K562 (cell line): Measurements from ENCODE around the gene TNNT1. TPM values are rescaled to one million over a fixed set of nuclear protein-coding genes. Genes with fewer than 3 reads are reported as not detected.
A peak's percentile ranks its signal among the peaks of the same experiment; 100 is the strongest.

Experiments
- ATAC-seq: fragments of 200-7000 bp; cut with Tn5 transposase; 3 replicates; pipeline ENCODE4 v1.9.1; 2020; ENCODE audit warnings: moderate library complexity
- BruUV-seq: library from RNA; stranded (reverse); fragments of 400-500 nt; replicated peaks from 2 replicates; lab custom pipeline; 2021; lab: Mats Ljungman, UMichigan
- CTCF ChIA-PET: fragments of 300-600 bp; formaldehyde crosslinking; extraction: SDS; loops from one replicate; lab custom pipeline; 2021; ENCODE audit warnings: low intra/inter-chr PET ratio; lab: Yijun Ruan, JAX
- POLR2A ChIA-PET: fragments of 300-600, 350-650 bp; sonication (Branson Sonifier 250); formaldehyde crosslinking; extraction: SDS; loops from one replicate; lab custom pipeline; 2021; ENCODE audit warnings: antibody characterized with exemption, inconsistent platforms; lab: Yijun Ruan, JAX
- DNase-seq, 4 experiments: peaks; one replicate each; pipeline versions ENCODE4 v3.0.0 to v3.0.0-alpha.2; 2011 to 2018; ENCODE audit warnings: low spot score in 3 of 4, mixed read lengths in 3 of 4; ENCODE audit errors: extremely low read depth in 1 of 4
- FAIRE-seq: peaks from 2 replicates; lab custom pipeline; 2011; peaks lifted over from hg19 to GRCh38; lab: Jason Lieb, UNC
- H2AFZ ChIP-seq: 2 replicates; pipeline ENCODE4 v1.6.0; 2011; ENCODE audit warnings: low read depth, low read length, control low read depth, inconsistent platforms
- H3K27ac ChIP-seq: fragments of 200-600 bp; 3 replicates; pipeline ENCODE4 v1.8.0; 2011; ENCODE audit warnings: low read depth, mild to moderate bottlenecking, control low read depth, inconsistent platforms, low read length, moderate library complexity, mixed read lengths; ENCODE audit errors: extremely low read depth
- H3K27me3 ChIP-seq, 2 experiments: fragments of 300-600 bp in 1 of 2; 2 replicates in 1 of 2; 3 replicates in 1 of 2; pipeline versions ENCODE4 v1.6.0 to v1.8.0; 2011; ENCODE audit warnings: inconsistent platforms in 2 of 2, low read length in 2 of 2, mild to moderate bottlenecking in 1 of 2, mixed read lengths in 1 of 2, moderate library complexity in 1 of 2; ENCODE audit not compliant: control insufficient read depth in 2 of 2, insufficient read depth in 2 of 2
- H3K36me3 ChIP-seq: fragments of 300-600 bp; 3 replicates; pipeline ENCODE4 v1.8.0; 2011; ENCODE audit warnings: mild to moderate bottlenecking, low read length, inconsistent platforms; ENCODE audit not compliant: control insufficient read depth, insufficient read depth
- H3K4me1 ChIP-seq, 2 experiments: fragments of 200-600 bp in 1 of 2; replicated peaks in 1 of 2; 2 replicates in 1 of 2; 3 replicates in 1 of 2; pipeline versions ENCODE4 v1.5.1 to v1.8.0; 2011; ENCODE audit warnings: inconsistent platforms in 2 of 2, low read length in 2 of 2, mild to moderate bottlenecking in 1 of 2, mixed read lengths in 1 of 2, moderate library complexity in 1 of 2; ENCODE audit not compliant: control insufficient read depth in 2 of 2, insufficient read depth in 2 of 2
- H3K4me2 ChIP-seq: 2 replicates; pipeline ENCODE4 v1.6.1; 2011; ENCODE audit warnings: low read length, control low read depth, inconsistent platforms, mixed read lengths; ENCODE audit not compliant: insufficient read depth
- H3K4me3 ChIP-seq: fragments of 200-600 bp; sonication (generic), shearing (Covaris generic); 2 replicates; pipeline ENCODE4 v1.5.1; 2016; ENCODE audit warnings: control low read depth, inconsistent platforms
- H3K79me2 ChIP-seq: fragments of 200-600 bp; 3 replicates; pipeline ENCODE4 v1.8.0; 2011; ENCODE audit warnings: low read length, inconsistent platforms; ENCODE audit not compliant: control insufficient read depth, insufficient read depth
- H3K9ac ChIP-seq, 2 experiments: 2 replicates each; pipeline versions ENCODE4 v1.6.0 to v1.6.1; 2011; ENCODE audit warnings: low read depth in 2 of 2, low read length in 2 of 2, control low read depth in 1 of 2, inconsistent platforms in 1 of 2, mild to moderate bottlenecking in 1 of 2, mixed read lengths in 1 of 2; ENCODE audit not compliant: insufficient read depth in 1 of 2
- H3K9me1 ChIP-seq: one replicate; pipeline ENCODE4 v1.6.0; 2011; ENCODE audit warnings: inconsistent platforms, mild to moderate bottlenecking, low read length, moderate library complexity; ENCODE audit not compliant: control insufficient read depth, insufficient read depth
- H3K9me3 ChIP-seq: replicated peaks from 2 replicates; pipeline ENCODE4 v1.5.1; 2011; ENCODE audit warnings: low read depth, low read length, inconsistent platforms; ENCODE audit not compliant: control insufficient read depth, insufficient read depth
- H4K20me1 ChIP-seq: replicated peaks from 2 replicates; pipeline ENCODE4 v1.6.1; 2011; ENCODE audit warnings: low read length, inconsistent platforms, mixed read lengths; ENCODE audit not compliant: control insufficient read depth, insufficient read depth
- ATF1 ChIP-seq, 2 experiments: fragments of 450-650 bp in 1 of 2; IDR thresholded peaks; 2 replicates each; pipeline ENCODE4 v1.6.1; 2016; ENCODE audit warnings: missing compliant biosample characterization in 1 of 2, missing genetic modification characterization in 1 of 2
- CREB3L1 ChIP-seq: fragments of 450-650 bp; IDR thresholded peaks from 2 replicates; pipeline ENCODE4 v1.6.1; 2014; ENCODE audit warnings: low read depth, mild to moderate bottlenecking, moderate library complexity, borderline replicate concordance
- CREM ChIP-seq: IDR thresholded peaks from 2 replicates; pipeline ENCODE4 v1.6.1; 2014; ENCODE audit warnings: antibody characterized with exemption, low read depth
- HCFC1 ChIP-seq: IDR thresholded peaks from 2 replicates; pipeline ENCODE4 v1.6.1; 2012; ENCODE audit warnings: low read depth, low read length, improper control_type of control experiment
- MBD2 ChIP-seq: sonication (generic); IDR thresholded peaks from 2 replicates; pipeline ENCODE4 v1.6.1; 2016; ENCODE audit warnings: low read depth, borderline replicate concordance
- RBM15 ChIP-seq: fragments of 200-400 bp; formaldehyde crosslinking; IDR thresholded peaks from 2 replicates; pipeline ENCODE4 v1.6.1; 2018; ENCODE audit warnings: mild to moderate bottlenecking, low read length, moderate library complexity; ENCODE audit not compliant: insufficient read depth
- SIX5 ChIP-seq, 2 experiments: IDR thresholded peaks; 2 replicates each; pipeline ENCODE4 v1.6.1; 2011; ENCODE audit warnings: low read length in 2 of 2, borderline replicate concordance in 1 of 2, low read depth in 1 of 2, mild to moderate bottlenecking in 1 of 2, moderate library complexity in 1 of 2; ENCODE audit not compliant: insufficient read depth in 1 of 2
- ZNF764 ChIP-seq: fragments of 250-450 bp; sonication (Bioruptor Pico); IDR thresholded peaks from 2 replicates; pipeline ENCODE4 v1.4.0; 2020; ENCODE audit warnings: low read depth, mild to moderate bottlenecking, moderate library complexity
- WGBS: fragments of 100-300 bp; shearing (Covaris generic); methylation state at CpG from one replicate; pipeline ENCODE4 v1.1.6; 2016; ENCODE audit warnings: low coverage, mixed read lengths; ENCODE audit not compliant: insufficient coverage; ENCODE audit errors: missing lambda C conversion rate; 5-methylcytosine and 5-hydroxymethylcytosine counted together
- in situ Hi-C: fragments of 300-500 bp; cut with MboI; formaldehyde crosslinking; loops from 4 replicates; pipeline ENCODE4 v1.15.0; 2018; ENCODE audit warnings: inconsistent platforms, mixed read lengths
- intact Hi-C: fragments of 100-400 bp; cut with micrococcal nuclease; formaldehyde crosslinking; loops from 2 replicates; pipeline ENCODE4 v1.14.2; 2022
- polyA plus RNA-seq, 8 experiments: library from polyadenylated mRNA; depleted of rRNA in 4 of 8; stranded (reverse) in 5 of 8; unstranded in 3 of 8; fragments of >200 nt; fragmentation: Nextera tagmentation in 2 of 8; fragmentation: Illumina TruSeq in 1 of 8; extraction: Ambion mirVana in 2 of 8; extraction: Trizol in 1 of 8; gene quantifications; 2 replicates each; pipeline versions ENCODE4 v1.2.1 to v1.2.3, GENCODE V29; 2011 to 2014; ENCODE audit warnings: inconsistent platforms in 1 of 8, missing spikeins in 1 of 8
- total RNA-seq, 7 experiments: library from RNA; depleted of rRNA in 6 of 7; stranded (reverse); fragments of >200 nt in 6 of 7; fragmentation: Illumina TruSeq in 2 of 7; extraction: Trizol in 2 of 7; gene quantifications; 2 replicates each; pipeline versions ENCODE4 v1.2.1 to v1.2.3, GENCODE V29; 2011 to 2021; ENCODE audit warnings: low replicate concordance in 1 of 7
- TF ChIP-seq, protein P1 (sequence below): fragments of 450-650 bp; IDR thresholded peaks from 2 replicates; pipeline ENCODE4 v1.6.1; 2016; ENCODE audit warnings: mild to moderate bottlenecking, moderate library complexity

Gene TNNT1
- total and polyA plus RNA-seq, 9 of the 15 experiments (the other 6 are each of a cell fraction or from before 2014, with no cell fraction given), result 31.8 to 390 (median 227) TPM

GRCh38 chr19:55197528-55197927, 48.5 kb upstream of the TNNT1 start:
- ChIA-PET POLR2A (interaction anchor here (0.7 to 2.0 kb wide), 5 partner anchors 9 to 209 kb away, joined by 3 to 9 read pairs (median 4); partner anchors contain the start of gene PTPRH), CTCF (no interaction called here)
- no peak overlapping the region for H3K4me2 ChIP-seq
- no peaks in the 10 kb centered on the region for H3K79me2 ChIP-seq
- ATAC-seq (peak; percentile 74), DNase-seq (peak in 1 of 4 experiments; percentile 33), FAIRE-seq (no peak)
- no peak overlapping the region for H3K9ac ChIP-seq
- H3K4me1 ChIP-seq, result no peaks in the 10 kb centered on the region
- H2AFZ ChIP-seq, result no peak overlapping the region
- in situ Hi-C loops (no loop called here), intact Hi-C loops (no loop called here)
- WGBS, result 50% methylated on average over 4 of the region's 4 CpGs
- H3K27me3 ChIP-seq, result no peaks in the 10 kb centered on the region
- no TSS peak for BruUV-seq
- H3K36me3 ChIP-seq, result peaks cover 80% of the 10 kb centered on the region
- no peaks in the 10 kb centered on the region for H4K20me1 ChIP-seq
- H3K27ac ChIP-seq, result no peak overlapping the region
- H3K9me3 ChIP-seq, result no peaks in the 10 kb centered on the region
- H3K9me1 ChIP-seq, result no peaks in the 10 kb centered on the region
- no peak overlapping the region for H3K4me3 ChIP-seq
- TF ChIP-seq CREM (peak; percentile 88), ZNF764 (CRISPR knock-in tag) (no peak), ATF1 (CRISPR knock-in tag; IDR thresholded peaks at IDR 0.05) (no peak), ATF1 (tag; IDR thresholded peaks at IDR 0.05) (peak; percentile 42; the same call in 1 of the 2 replicates), SIX5 (IDR thresholded peaks at IDR 0.05; ENCODE audit: borderline replicate concordance in 1 of 2, insufficient read depth in 1 of 2, low read depth in 1 of 2, low read length in 2 of 2) (peak; percentile 90 to 95), HCFC1 (peak; percentile 94), RBM15 (no peak), MBD2 (peak; percentile 45; the same call in 1 of the 2 replicates), CREB3L1 (peak; percentile 43; the same call in 1 of the 2 replicates)
- TF ChIP-seq, protein P1, sequence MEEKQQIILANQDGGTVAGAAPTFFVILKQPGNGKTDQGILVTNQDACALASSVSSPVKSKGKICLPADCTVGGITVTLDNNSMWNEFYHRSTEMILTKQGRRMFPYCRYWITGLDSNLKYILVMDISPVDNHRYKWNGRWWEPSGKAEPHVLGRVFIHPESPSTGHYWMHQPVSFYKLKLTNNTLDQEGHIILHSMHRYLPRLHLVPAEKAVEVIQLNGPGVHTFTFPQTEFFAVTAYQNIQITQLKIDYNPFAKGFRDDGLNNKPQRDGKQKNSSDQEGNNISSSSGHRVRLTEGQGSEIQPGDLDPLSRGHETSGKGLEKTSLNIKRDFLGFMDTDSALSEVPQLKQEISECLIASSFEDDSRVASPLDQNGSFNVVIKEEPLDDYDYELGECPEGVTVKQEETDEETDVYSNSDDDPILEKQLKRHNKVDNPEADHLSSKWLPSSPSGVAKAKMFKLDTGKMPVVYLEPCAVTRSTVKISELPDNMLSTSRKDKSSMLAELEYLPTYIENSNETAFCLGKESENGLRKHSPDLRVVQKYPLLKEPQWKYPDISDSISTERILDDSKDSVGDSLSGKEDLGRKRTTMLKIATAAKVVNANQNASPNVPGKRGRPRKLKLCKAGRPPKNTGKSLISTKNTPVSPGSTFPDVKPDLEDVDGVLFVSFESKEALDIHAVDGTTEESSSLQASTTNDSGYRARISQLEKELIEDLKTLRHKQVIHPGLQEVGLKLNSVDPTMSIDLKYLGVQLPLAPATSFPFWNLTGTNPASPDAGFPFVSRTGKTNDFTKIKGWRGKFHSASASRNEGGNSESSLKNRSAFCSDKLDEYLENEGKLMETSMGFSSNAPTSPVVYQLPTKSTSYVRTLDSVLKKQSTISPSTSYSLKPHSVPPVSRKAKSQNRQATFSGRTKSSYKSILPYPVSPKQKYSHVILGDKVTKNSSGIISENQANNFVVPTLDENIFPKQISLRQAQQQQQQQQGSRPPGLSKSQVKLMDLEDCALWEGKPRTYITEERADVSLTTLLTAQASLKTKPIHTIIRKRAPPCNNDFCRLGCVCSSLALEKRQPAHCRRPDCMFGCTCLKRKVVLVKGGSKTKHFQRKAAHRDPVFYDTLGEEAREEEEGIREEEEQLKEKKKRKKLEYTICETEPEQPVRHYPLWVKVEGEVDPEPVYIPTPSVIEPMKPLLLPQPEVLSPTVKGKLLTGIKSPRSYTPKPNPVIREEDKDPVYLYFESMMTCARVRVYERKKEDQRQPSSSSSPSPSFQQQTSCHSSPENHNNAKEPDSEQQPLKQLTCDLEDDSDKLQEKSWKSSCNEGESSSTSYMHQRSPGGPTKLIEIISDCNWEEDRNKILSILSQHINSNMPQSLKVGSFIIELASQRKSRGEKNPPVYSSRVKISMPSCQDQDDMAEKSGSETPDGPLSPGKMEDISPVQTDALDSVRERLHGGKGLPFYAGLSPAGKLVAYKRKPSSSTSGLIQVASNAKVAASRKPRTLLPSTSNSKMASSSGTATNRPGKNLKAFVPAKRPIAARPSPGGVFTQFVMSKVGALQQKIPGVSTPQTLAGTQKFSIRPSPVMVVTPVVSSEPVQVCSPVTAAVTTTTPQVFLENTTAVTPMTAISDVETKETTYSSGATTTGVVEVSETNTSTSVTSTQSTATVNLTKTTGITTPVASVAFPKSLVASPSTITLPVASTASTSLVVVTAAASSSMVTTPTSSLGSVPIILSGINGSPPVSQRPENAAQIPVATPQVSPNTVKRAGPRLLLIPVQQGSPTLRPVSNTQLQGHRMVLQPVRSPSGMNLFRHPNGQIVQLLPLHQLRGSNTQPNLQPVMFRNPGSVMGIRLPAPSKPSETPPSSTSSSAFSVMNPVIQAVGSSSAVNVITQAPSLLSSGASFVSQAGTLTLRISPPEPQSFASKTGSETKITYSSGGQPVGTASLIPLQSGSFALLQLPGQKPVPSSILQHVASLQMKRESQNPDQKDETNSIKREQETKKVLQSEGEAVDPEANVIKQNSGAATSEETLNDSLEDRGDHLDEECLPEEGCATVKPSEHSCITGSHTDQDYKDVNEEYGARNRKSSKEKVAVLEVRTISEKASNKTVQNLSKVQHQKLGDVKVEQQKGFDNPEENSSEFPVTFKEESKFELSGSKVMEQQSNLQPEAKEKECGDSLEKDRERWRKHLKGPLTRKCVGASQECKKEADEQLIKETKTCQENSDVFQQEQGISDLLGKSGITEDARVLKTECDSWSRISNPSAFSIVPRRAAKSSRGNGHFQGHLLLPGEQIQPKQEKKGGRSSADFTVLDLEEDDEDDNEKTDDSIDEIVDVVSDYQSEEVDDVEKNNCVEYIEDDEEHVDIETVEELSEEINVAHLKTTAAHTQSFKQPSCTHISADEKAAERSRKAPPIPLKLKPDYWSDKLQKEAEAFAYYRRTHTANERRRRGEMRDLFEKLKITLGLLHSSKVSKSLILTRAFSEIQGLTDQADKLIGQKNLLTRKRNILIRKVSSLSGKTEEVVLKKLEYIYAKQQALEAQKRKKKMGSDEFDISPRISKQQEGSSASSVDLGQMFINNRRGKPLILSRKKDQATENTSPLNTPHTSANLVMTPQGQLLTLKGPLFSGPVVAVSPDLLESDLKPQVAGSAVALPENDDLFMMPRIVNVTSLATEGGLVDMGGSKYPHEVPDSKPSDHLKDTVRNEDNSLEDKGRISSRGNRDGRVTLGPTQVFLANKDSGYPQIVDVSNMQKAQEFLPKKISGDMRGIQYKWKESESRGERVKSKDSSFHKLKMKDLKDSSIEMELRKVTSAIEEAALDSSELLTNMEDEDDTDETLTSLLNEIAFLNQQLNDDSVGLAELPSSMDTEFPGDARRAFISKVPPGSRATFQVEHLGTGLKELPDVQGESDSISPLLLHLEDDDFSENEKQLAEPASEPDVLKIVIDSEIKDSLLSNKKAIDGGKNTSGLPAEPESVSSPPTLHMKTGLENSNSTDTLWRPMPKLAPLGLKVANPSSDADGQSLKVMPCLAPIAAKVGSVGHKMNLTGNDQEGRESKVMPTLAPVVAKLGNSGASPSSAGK, result no peak
